ENCODE results near the gene GJB4.

GJB4 gene

GRCh38 chr1:34784751-34785221 lies 25.2 kb downstream of the GJB4 start:
- H3K27me3 ChIP-seq (ENCODE audit: low read depth, low read length), result no peaks in the 10 kb centered on the region
- H4K20me1 ChIP-seq (ENCODE audit: insufficient read depth, low read length), result no peaks in the 10 kb centered on the region
- H3K4me3 ChIP-seq (ENCODE audit: low read length), result no peak overlapping the region
- H3K4me2 ChIP-seq (ENCODE audit: low read length), result no peak overlapping the region
- H3K9ac ChIP-seq (ENCODE audit: low read length), result no peak overlapping the region
- no peaks in the 10 kb centered on the region for H3K4me1 ChIP-seq (ENCODE audit: low read length)
- no peak overlapping the region for H2AFZ ChIP-seq (ENCODE audit: low read depth, low read length)
- no peaks in the 10 kb centered on the region for H3K9me3 ChIP-seq (ENCODE audit: insufficient read depth, low read length)
- H3K36me3 ChIP-seq (replicated peaks; ENCODE audit: low read depth, low read length), result no peaks in the 10 kb centered on the region
- H3K27ac ChIP-seq (ENCODE audit: low read length), result no peak overlapping the region
- no peaks in the 10 kb centered on the region for H3K79me2 ChIP-seq (ENCODE audit: low read length)
- TF ChIP-seq EZH2phosphoT487 (IDR thresholded peaks at IDR 0.05; ENCODE audit: low read depth) (no peak), CTCF (IDR thresholded peaks at IDR 0.05; ENCODE audit: low read depth, low read length) (no peak)

DNA sequence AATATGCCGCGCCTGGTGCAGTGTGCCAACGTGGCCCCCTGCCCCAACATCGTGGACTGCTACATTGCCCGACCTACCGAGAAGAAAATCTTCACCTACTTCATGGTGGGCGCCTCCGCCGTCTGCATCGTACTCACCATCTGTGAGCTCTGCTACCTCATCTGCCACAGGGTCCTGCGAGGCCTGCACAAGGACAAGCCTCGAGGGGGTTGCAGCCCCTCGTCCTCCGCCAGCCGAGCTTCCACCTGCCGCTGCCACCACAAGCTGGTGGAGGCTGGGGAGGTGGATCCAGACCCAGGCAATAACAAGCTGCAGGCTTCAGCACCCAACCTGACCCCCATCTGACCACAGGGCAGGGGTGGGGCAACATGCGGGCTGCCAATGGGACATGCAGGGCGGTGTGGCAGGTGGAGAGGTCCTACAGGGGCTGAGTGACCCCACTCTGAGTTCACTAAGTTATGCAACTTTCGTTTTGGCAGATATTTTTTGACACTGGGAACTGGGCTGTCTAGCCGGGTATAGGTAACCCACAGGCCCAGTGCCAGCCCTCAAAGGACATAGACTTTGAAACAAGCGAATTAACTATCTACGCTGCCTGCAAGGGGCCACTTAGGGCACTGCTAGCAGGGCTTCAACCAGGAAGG lies 25.8 kb downstream of the GJB4 start:
- TF ChIP-seq EZH2phosphoT487 (IDR thresholded peaks at IDR 0.05; ENCODE audit: low read depth), result no peak
- TF ChIP-seq CTCF (IDR thresholded peaks at IDR 0.05; ENCODE audit: low read depth, low read length), result no peak
- H3K4me1 ChIP-seq (ENCODE audit: low read length), result no peaks in the 10 kb centered on the region
- H3K9me3 ChIP-seq (ENCODE audit: insufficient read depth, low read length), result no peaks in the 10 kb centered on the region
- no peaks in the 10 kb centered on the region for H3K79me2 ChIP-seq (ENCODE audit: low read length)
- no peak overlapping the region for H3K4me2 ChIP-seq (ENCODE audit: low read length)
- no peaks in the 10 kb centered on the region for H3K27me3 ChIP-seq (ENCODE audit: low read depth, low read length)
- no peak overlapping the region for H2AFZ ChIP-seq (ENCODE audit: low read depth, low read length)
- H3K9ac ChIP-seq (ENCODE audit: low read length), result no peak overlapping the region
- no peaks in the 10 kb centered on the region for H3K36me3 ChIP-seq (replicated peaks; ENCODE audit: low read depth, low read length)
- no peak overlapping the region for H3K4me3 ChIP-seq (ENCODE audit: low read length)
- H3K27ac ChIP-seq (ENCODE audit: low read length), result no peak overlapping the region
- H4K20me1 ChIP-seq (ENCODE audit: insufficient read depth, low read length), result no peaks in the 10 kb centered on the region

- no peak overlapping the region for H3K9ac ChIP-seq (ENCODE audit: low read length)
- no peaks in the 10 kb centered on the region for H3K4me1 ChIP-seq (ENCODE audit: low read length)
- no peak overlapping the region for H3K4me2 ChIP-seq (ENCODE audit: low read length)
- TF ChIP-seq EZH2phosphoT487 (IDR thresholded peaks at IDR 0.05; ENCODE audit: low read depth) (no peak), CTCF (IDR thresholded peaks at IDR 0.05; ENCODE audit: low read depth, low read length) (no peak)
- H3K27me3 ChIP-seq (ENCODE audit: low read depth, low read length), result no peaks in the 10 kb centered on the region
- H3K4me3 ChIP-seq (ENCODE audit: low read length), result no peak overlapping the region
- H3K9me3 ChIP-seq (ENCODE audit: insufficient read depth, low read length), result no peaks in the 10 kb centered on the region
- H4K20me1 ChIP-seq (ENCODE audit: insufficient read depth, low read length), result no peaks in the 10 kb centered on the region
- no peaks in the 10 kb centered on the region for H3K36me3 ChIP-seq (replicated peaks; ENCODE audit: low read depth, low read length)
- no peak overlapping the region for H2AFZ ChIP-seq (ENCODE audit: low read depth, low read length)
- H3K79me2 ChIP-seq (ENCODE audit: low read length), result no peaks in the 10 kb centered on the region
- H3K27ac ChIP-seq (ENCODE audit: low read length), result no peak overlapping the region
Observed at GRCh38 chr1:34785875-34786470, 26.4 kb downstream of the GJB4 start.

- TF ChIP-seq EZH2phosphoT487 (IDR thresholded peaks at IDR 0.05; ENCODE audit: low read depth) (no peak), CTCF (IDR thresholded peaks at IDR 0.05; ENCODE audit: low read depth, low read length) (peak; percentile 67)
- Histone ChIP-seq H3K79me2 (ENCODE audit: low read length) (no peaks in the 10 kb centered on the region), H3K9me3 (ENCODE audit: insufficient read depth, low read length) (no peaks in the 10 kb centered on the region), H3K36me3 (replicated peaks; ENCODE audit: low read depth, low read length) (no peaks in the 10 kb centered on the region), H3K27ac (ENCODE audit: low read length) (no peak overlapping the region), H3K4me3 (ENCODE audit: low read length) (no peak overlapping the region), H3K4me1 (ENCODE audit: low read length) (no peaks in the 10 kb centered on the region), H3K4me2 (ENCODE audit: low read length) (no peak overlapping the region), H3K27me3 (ENCODE audit: low read depth, low read length) (no peaks in the 10 kb centered on the region), H2AFZ (ENCODE audit: low read depth, low read length) (no peak overlapping the region), H4K20me1 (ENCODE audit: insufficient read depth, low read length) (no peaks in the 10 kb centered on the region), H3K9ac (ENCODE audit: low read length) (no peak overlapping the region)
Observed at GRCh38 chr1:34786521-34787325, 27.2 kb downstream of the GJB4 start.
